Brain pericyte (primary cell): ENCODE data around the gene CDHR5.

Experiments used
- DNase-seq: peaks from one replicate; pipeline ENCODE4 v3.0.0-alpha.2; 2012; ENCODE audit warnings: low read depth, low spot score

CDHR5 gene

GRCh38 chr11:610146-610801 lies 14.5 kb downstream of the CDHR5 start:
- DNase-seq = no peak

- DNase-seq = no peak
Measured at GRCh38 chr11:609341-609811, 15.4 kb downstream of the CDHR5 start.

- no peak for DNase-seq
Measured at GRCh38 chr11:608791-609251, 15.9 kb downstream of the CDHR5 start.

GRCh38 chr11:607971-608659 lies 16.6 kb downstream of the CDHR5 start:
- DNase-seq = no peak

GRCh38 chr11:607020-607780 lies 17.6 kb downstream of the CDHR5 start:
- no peak for DNase-seq

- peak; percentile 72 for DNase-seq
Measured at GRCh38 chr11:606245-606644, 18.5 kb downstream of the CDHR5 start.

GRCh38 chr11:605286-606129 lies 19.2 kb downstream of the CDHR5 start:
- DNase-seq = no peak

- DNase-seq = no peak
Measured at GRCh38 chr11:603154-603553, 21.6 kb downstream of the CDHR5 start.

GRCh38 chr11:601573-602245 lies 23.0 kb downstream of the CDHR5 start:
- DNase-seq = no peak

- no peak for DNase-seq
Measured at GRCh38 chr11:598005-598680, 26.6 kb downstream of the CDHR5 start.

GRCh38 chr11:597166-597725 lies 27.5 kb downstream of the CDHR5 start:
- no peak for DNase-seq

- no peak for DNase-seq
Measured at GRCh38 chr11:596374-596773, 28.4 kb downstream of the CDHR5 start.

- no peak for DNase-seq
Measured at GRCh38 chr11:595400-595799, 29.4 kb downstream of the CDHR5 start.

- DNase-seq = no peak
Measured at GRCh38 chr11:593347-593746, 31.4 kb downstream of the CDHR5 start.

- DNase-seq = no peak
Measured at GRCh38 chr11:592918-593317, 31.8 kb downstream of the CDHR5 start.

- no peak for DNase-seq
Measured at GRCh38 chr11:592501-592900, 32.3 kb downstream of the CDHR5 start.

- DNase-seq = no peak
Measured at GRCh38 chr11:590997-591396, 33.8 kb downstream of the CDHR5 start.

- DNase-seq = no peak
Measured at GRCh38 chr11:589798-590197, 35.0 kb downstream of the CDHR5 start.

GRCh38 chr11:587978-588380 lies 36.8 kb downstream of the CDHR5 start:
- DNase-seq = no peak

GRCh38 chr11:587546-587945 lies 37.2 kb downstream of the CDHR5 start:
- no peak for DNase-seq
